Chondrocyte (in vitro differentiated cells): ENCODE data around the gene IRF2. TPM values are rescaled to one million over a fixed set of nuclear protein-coding genes. Genes with fewer than 3 reads are reported as not detected.
A peak's percentile ranks its signal among the peaks of the same experiment; 100 is the strongest.

Experiments
- DNase-seq: peaks from one replicate; pipeline ENCODE4 v3.0.0; 2021; ENCODE audit warnings: mixed read lengths, low spot score
- H3K27ac Mint-ChIP-seq: one replicate; pipeline ENCODE4 v1.8.0; 2021; ENCODE audit warnings: mild to moderate bottlenecking, moderate library complexity, mixed read lengths; ENCODE audit not compliant: unreplicated experiment
- H3K27me3 Mint-ChIP-seq: 2 replicates; pipeline ENCODE4 v1.8.0; 2021; ENCODE audit warnings: low read depth, mixed read lengths
- H3K36me3 Mint-ChIP-seq: 2 replicates; pipeline ENCODE4 v1.8.0; 2021; ENCODE audit warnings: low read depth, mixed read lengths
- H3K4me1 Mint-ChIP-seq: 2 replicates; pipeline ENCODE4 v1.8.0; 2021; ENCODE audit warnings: low read depth, mild to moderate bottlenecking, mixed read lengths
- H3K4me3 Mint-ChIP-seq: one replicate; pipeline ENCODE4 v1.8.0; 2021; ENCODE audit warnings: mild to moderate bottlenecking, moderate library complexity, mixed read lengths; ENCODE audit not compliant: unreplicated experiment
- H3K9me3 Mint-ChIP-seq: 2 replicates; pipeline ENCODE4 v1.8.0; 2021; ENCODE audit warnings: low read depth, mixed read lengths
- CTCF ChIP-seq: fragments of 200-600 bp; sonication (generic); IDR thresholded peaks from 2 replicates; pipeline ENCODE4 v1.5.0; 2021; ENCODE audit warnings: antibody characterized with exemption, mild to moderate bottlenecking, moderate library complexity
- total RNA-seq: library from RNA; stranded (reverse); gene quantifications from 3 replicates; pipeline ENCODE4 v1.2.1, GENCODE V29; 2021

The IRF2 gene
- total RNA-seq, 1 donor from 2014 or later, result 13.2 TPM

- H3K4me3 Mint-ChIP-seq, result peak overlapping the region; percentile 17
- H3K27ac Mint-ChIP-seq, result peak overlapping the region; percentile 49
- no peaks in the 10 kb centered on the region for H3K27me3 Mint-ChIP-seq
- DNase-seq, result no peak
- H3K4me1 Mint-ChIP-seq, result peaks cover 42% of the 10 kb centered on the region
- H3K36me3 Mint-ChIP-seq, result peaks cover 13% of the 10 kb centered on the region
- H3K9me3 Mint-ChIP-seq, result no peaks in the 10 kb centered on the region
- peak; percentile 14 for TF ChIP-seq CTCF
Measured at GRCh38 chr4:184406958-184407391, 67.4 kb downstream of the IRF2 start.

- Mint-ChIP-seq H3K27me3 (no peaks in the 10 kb centered on the region), H3K4me1 (peaks cover 63% of the 10 kb centered on the region), H3K27ac (no peak overlapping the region)
Measured at GRCh38 chr4:184404047-184404446, 70.3 kb downstream of the IRF2 start.

GRCh38 chr4:184403384-184403781 lies 71.0 kb downstream of the IRF2 start:
- Mint-ChIP-seq H3K4me1 (peaks cover 57% of the 10 kb centered on the region), H3K36me3 (peaks cover 11% of the 10 kb centered on the region), H3K9me3 (peaks cover 6% of the 10 kb centered on the region), H3K4me3 (no peak overlapping the region), H3K27ac (peak overlapping the region; percentile 19), H3K27me3 (no peaks in the 10 kb centered on the region)
- DNase-seq, result no peak
- no peak for TF ChIP-seq CTCF

More at GRCh38 chr4:184404047-184404446, 70.3 kb downstream of the IRF2 start:
- DNase-seq, result no peak
- H3K36me3 Mint-ChIP-seq, result peaks cover 8% of the 10 kb centered on the region
- no peak for TF ChIP-seq CTCF
- H3K4me3 Mint-ChIP-seq, result no peak overlapping the region
- H3K9me3 Mint-ChIP-seq, result peaks cover 6% of the 10 kb centered on the region

GRCh38 chr4:184402740-184403383 lies 71.5 kb downstream of the IRF2 start:
- Mint-ChIP-seq H3K4me1 (peaks cover 51% of the 10 kb centered on the region), H3K4me3 (no peak overlapping the region), H3K27ac (peak overlapping the region; percentile 18), H3K27me3 (no peaks in the 10 kb centered on the region), H3K9me3 (peaks cover 6% of the 10 kb centered on the region), H3K36me3 (peaks cover 11% of the 10 kb centered on the region)
- TF ChIP-seq CTCF, result no peak
- no peak for DNase-seq

GRCh38 chr4:184402239-184402638 lies 72.1 kb downstream of the IRF2 start:
- no peak overlapping the region for H3K4me3 Mint-ChIP-seq

More at GRCh38 chr4:184402239-184402638, 72.1 kb downstream of the IRF2 start:
- Mint-ChIP-seq H3K9me3 (peaks cover 6% of the 10 kb centered on the region), H3K27me3 (no peaks in the 10 kb centered on the region), H3K4me1 (peaks cover 45% of the 10 kb centered on the region), H3K27ac (no peak overlapping the region), H3K36me3 (peaks cover 15% of the 10 kb centered on the region)
- TF ChIP-seq CTCF, result no peak
- DNase-seq, result no peak
